Fibroblast of villous mesenchyme (primary cell): ENCODE data around the gene FLG2. TPM values are rescaled to one million over a fixed set of nuclear protein-coding genes. Genes with fewer than 3 reads are reported as not detected.

Experiments
- small RNA-seq: library from RNA; depleted of rRNA; stranded (forward); fragments of <200 nt; gene quantifications from one replicate; pipeline ENCODE3, GENCODE V24; 2012
- total RNA-seq: library from RNA; depleted of rRNA; stranded (reverse); fragments of >200 nt; gene quantifications from 2 replicates; pipeline ENCODE4 v1.2.3, GENCODE V29; 2012

FLG2 gene
- total RNA-seq, 1 donor: not detected

Small RNA genes lying within 50 kb of the gene (small RNA-seq; reads per million reads assigned to genes)
- not detected for gene HMGN3P1

Other genes starting within 250 kb of the FLG2 start
- under 0.01 TPM in 1 of 2 replicates, not detected in the other for gene TCHH, start 244.6 kb downstream of the FLG2 start, total RNA-seq
- not detected in 2 replicates for gene RPTN, start 200.8 kb downstream of the FLG2 start, total RNA-seq
- not detected in 2 replicates for gene HRNR, start 135.8 kb downstream of the FLG2 start, total RNA-seq
- under 0.01 TPM in 1 of 2 replicates, not detected in the other for gene FLG, start 34.8 kb downstream of the FLG2 start, total RNA-seq
- not detected in 2 replicates for gene CRNN, start 54.3 kb upstream of the FLG2 start, total RNA-seq
- gene LCE5A, start 150.8 kb upstream of the FLG2 start, total RNA-seq: not detected in 2 replicates
- gene CRCT1, start 154.5 kb upstream of the FLG2 start, total RNA-seq: not detected in 2 replicates
- gene LCE3E, start 206.8 kb upstream of the FLG2 start, total RNA-seq: not detected in 2 replicates
- not detected in 2 replicates for gene LCE3D, start 220.5 kb upstream of the FLG2 start, total RNA-seq
- not detected in 2 replicates for gene LCE3C, start 240.2 kb upstream of the FLG2 start, total RNA-seq